Ovary (tissue), 9 donors: ENCODE data around the gene OSBPL9. TPM values are rescaled to one million over a fixed set of nuclear protein-coding genes. Genes with fewer than 3 reads are reported as not detected.
"Not testable (repeated sequence)": the region's sequence is repeated elsewhere in the genome, so short reads cannot be mapped to it uniquely, and the experiment has no call there.

Source experiments
- DNase-seq, 5 donors: peaks; one replicate each; pipeline ENCODE4 v3.0.0-alpha.2; 2019 to 2020
- H3K27ac ChIP-seq, 2 donors: fragments of 200-600 bp; one replicate each; pipeline versions ENCODE4 v1.5.1 to v1.8.0; 2019 to 2022
- H3K27me3 ChIP-seq: fragments of 200-600 bp; one replicate; pipeline ENCODE4 v1.8.0; 2022
- H3K36me3 ChIP-seq: fragments of 200-600 bp; sonication (generic); one replicate; pipeline ENCODE4 v1.5.1; 2019
- H3K4me1 ChIP-seq: one replicate; pipeline ENCODE4 v1.8.1; 2013; ENCODE audit warnings: mild to moderate bottlenecking, moderate library complexity; ENCODE audit not compliant: insufficient read depth
- H3K4me3 ChIP-seq: fragments of 200-600 bp; sonication (generic); one replicate; pipeline ENCODE4 v1.5.1; 2017
- H3K9me3 ChIP-seq, 2 donors: fragments of 200-600 bp in 1 of 2; sonication (generic) in 1 of 2; one replicate each; pipeline versions ENCODE4 v1.5.1 to v1.8.1; 2013 to 2019; ENCODE audit warnings: mild to moderate bottlenecking in 1 of 2, moderate library complexity in 1 of 2
- CTCF ChIP-seq, 3 donors: fragments of 450-650 bp in 2 of 3; fragments of 200-600 bp in 1 of 3; IDR thresholded peaks; one replicate each; pipeline versions ENCODE4 v1.5.1 to v1.8.0; 2016 to 2022; ENCODE audit warnings: antibody characterized with exemption in 3 of 3, mild to moderate bottlenecking in 1 of 3
- EP300 ChIP-seq: sonication (generic); formaldehyde crosslinking; IDR thresholded peaks from one replicate; pipeline ENCODE4 v1.6.1; 2017; ENCODE audit warnings: antibody characterized with exemption
- POLR2A ChIP-seq: fragments of 450-650 bp; IDR thresholded peaks from one replicate; pipeline ENCODE4 v1.6.1; 2017; ENCODE audit warnings: antibody characterized with exemption, mild to moderate bottlenecking, moderate library complexity
- WGBS, 3 donors: extraction: QIAGEN DNeasy Blood & Tissue Kit in 1 of 3; methylation state at CpG; one replicate each; pipeline versions ENCODE4 v1.1.5 to v1.1.7; 2013 to 2017; 5-methylcytosine and 5-hydroxymethylcytosine counted together
- intact Hi-C, 4 donors: fragments of 100-400 bp; cut with DNase I; formaldehyde crosslinking; loops; one replicate each; pipeline versions ENCODE4 v1.11.0 to v1.15.1; 2022 to 2023
- polyA plus RNA-seq, 2 donors: library from polyadenylated mRNA; stranded (reverse); fragments of 200-250 nt in 1 of 2; fragments of 350-450 nt in 1 of 2; fragmentation: Illumina TruSeq in 1 of 2; extraction: RNeasy Lipid Tissue Mini Kit (QIAGEN cat#74804) in 1 of 2; gene quantifications; one replicate each; pipeline ENCODE4 v1.2.3, GENCODE V29; 2013 to 2014
- total RNA-seq, 7 donors: library from RNA; depleted of rRNA in 2 of 7; stranded (reverse); fragments of >200 nt in 2 of 7; fragmentation: NEBNext Ultra II Directional in 3 of 7; extraction: Animal tissue kit (Norgen Biotek cat#: 25700) in 3 of 7; gene quantifications; one replicate each; pipeline versions ENCODE4 v1.1.0 to v1.2.4, GENCODE V29; 2016 to 2023
- donor health status: DM: no; HTN: no; CAD: no; lungs with moderate emphysema.
- donor health status: DM: no; HTN: no; CAD: no.
- donor health status: Bipolar disorder and iron deficiency.
- donor health status: DM: yes; HTN: yes; CAD: no.
- donor health status: DM: no; HTN: no; CAD: no.
- donor health status: DM: yes; HTN: yes; CAD: no.

The OSBPL9 gene
- total and polyA plus RNA-seq, 9 donors = 53.1 to 92.4 (median 72.6) TPM

GRCh38 chr1:51794260-51794659 lies 177.4 kb downstream of the OSBPL9 start:
- TF ChIP-seq CTCF (IDR thresholded peaks at IDR 0.05) (no peak), EP300 (no peak), POLR2A (no peak)
- Histone ChIP-seq H3K36me3 (no peaks in the 10 kb centered on the region), H3K4me1 (no peaks in the 10 kb centered on the region), H3K27ac (no peak overlapping the region), H3K27me3 (no peaks in the 10 kb centered on the region), H3K4me3 (no peak overlapping the region), H3K9me3 (no peaks in the 10 kb centered on the region)
- intact Hi-C loops = no loop called here
- 83 to 99% (median 97%) methylated on average over 2 of the region's 2 CpGs for WGBS, 3 donors
- no peak for DNase-seq

GRCh38 chr1:51794868-51795267 lies 178.0 kb downstream of the OSBPL9 start:
- H3K27ac ChIP-seq = no peak overlapping the region
- no peak for DNase-seq
- TF ChIP-seq POLR2A (no peak), CTCF (IDR thresholded peaks at IDR 0.05) (no peak), EP300 (no peak)
- H3K4me1 ChIP-seq = no peaks in the 10 kb centered on the region
- no peaks in the 10 kb centered on the region for H3K27me3 ChIP-seq
- intact Hi-C loops = no loop called here
- H3K36me3 ChIP-seq = no peaks in the 10 kb centered on the region
- H3K4me3 ChIP-seq = no peak overlapping the region
- no peaks in the 10 kb centered on the region for H3K9me3 ChIP-seq

- TF ChIP-seq POLR2A (no peak), EP300 (no peak), CTCF (IDR thresholded peaks at IDR 0.05) (no peak)
- Histone ChIP-seq H3K4me3 (no peak overlapping the region), H3K9me3 (no peaks in the 10 kb centered on the region), H3K36me3 (no peaks in the 10 kb centered on the region), H3K27me3 (no peaks in the 10 kb centered on the region), H3K27ac (no peak overlapping the region), H3K4me1 (no peaks in the 10 kb centered on the region)
- intact Hi-C loops = no loop called here
- no peak for DNase-seq
- 77 to 95% (median 92%) methylated on average over 2 of the region's 2 CpGs for WGBS, 3 donors
These were observed 182.5 kb downstream of the OSBPL9 start for GRCh38 chr1:51799372-51799771.

GRCh38 chr1:51814513-51814912 lies 197.6 kb downstream of the OSBPL9 start:
- no peak for DNase-seq
- H3K4me3 ChIP-seq = no peak overlapping the region
- H3K4me1 ChIP-seq = no peaks in the 10 kb centered on the region
- TF ChIP-seq EP300 (no peak), POLR2A (no peak), CTCF (IDR thresholded peaks at IDR 0.05) (no peak)
- no peak overlapping the region for H3K27ac ChIP-seq
- intact Hi-C loops = no loop called here
- no peaks in the 10 kb centered on the region for H3K9me3 ChIP-seq
- 87 to 93% (median 88%) methylated on average over 1 of the region's 1 CpG for WGBS, 3 donors
- H3K36me3 ChIP-seq = no peaks in the 10 kb centered on the region
- H3K27me3 ChIP-seq = no peaks in the 10 kb centered on the region

- Histone ChIP-seq H3K4me3 (no peak overlapping the region), H3K27ac (no peak overlapping the region), H3K36me3 (no peaks in the 10 kb centered on the region), H3K4me1 (no peaks in the 10 kb centered on the region), H3K27me3 (no peaks in the 10 kb centered on the region), H3K9me3 (no peaks in the 10 kb centered on the region)
- no peak for DNase-seq
- TF ChIP-seq POLR2A (no peak), CTCF (IDR thresholded peaks at IDR 0.05) (no peak), EP300 (no peak)
- WGBS, 3 donors = 60 to 86% (median 80%) methylated on average over 3 of the region's 3 CpGs
- intact Hi-C loops = no loop called here
These were observed 201.6 kb downstream of the OSBPL9 start for GRCh38 chr1:51818487-51818886.

- H3K4me3 ChIP-seq, H3K9me3 ChIP-seq, H3K27ac ChIP-seq, H3K4me1 ChIP-seq, intact Hi-C loops, DNase-seq, H3K27me3 ChIP-seq, H3K36me3 ChIP-seq: not testable (repeated sequence)
- 95 to 97% (median 95%) methylated on average over 9 of the region's 9 CpGs for WGBS, 3 donors
These were observed 202.1 kb downstream of the OSBPL9 start for GRCh38 chr1:51819021-51819420.
